Measurements from ENCODE around the gene C1orf21.

- TF ChIP-seq CTCF (IDR thresholded peaks at IDR 0.05): no peak
- no peak for TF ChIP-seq POLR2A (IDR thresholded peaks at IDR 0.05)
These were observed 257.9 kb downstream of the C1orf21 start for GRCh38 chr1:184644771-184645170.

All from body of pancreas (tissue), 4 donors.